Naive B cell (primary cell): Measurements from ENCODE around the gene CIAO2B. TPM values are rescaled to one million over a fixed set of nuclear protein-coding genes. Genes with fewer than 3 reads are reported as not detected.
"Not testable (repeated sequence)": the region's sequence is repeated elsewhere in the genome, so short reads cannot be mapped to it uniquely, and the experiment has no call there.

Experiments
- ATAC-seq, 2 donors: fragments of 150-1000 bp; cut with Tn5 transposase; 2 replicates each; pipeline ENCODE4 v1.10.0; 2021; ENCODE audit warnings: low read depth in 2 of 2, mild to moderate bottlenecking in 2 of 2, moderate library complexity in 2 of 2
- DNase-seq: peaks from one replicate; pipeline ENCODE4 v3.0.0; 2022
- H3K27ac Mint-ChIP-seq, 6 donors: one replicate each; pipeline ENCODE4 v1.8.0; 2020 to 2022; ENCODE audit warnings: mild to moderate bottlenecking in 6 of 6, mixed read lengths in 6 of 6, moderate library complexity in 5 of 6, inconsistent platforms in 2 of 6
- H3K27me3 Mint-ChIP-seq, 3 donors: one replicate each; pipeline ENCODE4 v1.8.0; 2021 to 2022; ENCODE audit warnings: mixed read lengths in 3 of 3, mild to moderate bottlenecking in 1 of 3
- H3K36me3 Mint-ChIP-seq, 2 donors: one replicate each; pipeline ENCODE4 v1.8.0; 2020 to 2022; ENCODE audit warnings: mixed read lengths in 2 of 2, inconsistent platforms in 1 of 2, mild to moderate bottlenecking in 1 of 2
- H3K4me1 Mint-ChIP-seq, 3 donors: one replicate each; pipeline ENCODE4 v1.8.0; 2020 to 2022; ENCODE audit warnings: mixed read lengths in 3 of 3, inconsistent platforms in 1 of 3, mild to moderate bottlenecking in 1 of 3, moderate library complexity in 1 of 3
- H3K4me3 Mint-ChIP-seq, 8 donors: one replicate each; pipeline ENCODE4 v1.8.0; 2020 to 2022; ENCODE audit warnings: mild to moderate bottlenecking in 8 of 8, mixed read lengths in 8 of 8, moderate library complexity in 8 of 8, inconsistent platforms in 2 of 8
- H3K9me3 Mint-ChIP-seq, 7 donors: one replicate each; pipeline ENCODE4 v1.8.0; 2020 to 2022; ENCODE audit warnings: mixed read lengths in 7 of 7, mild to moderate bottlenecking in 5 of 7, inconsistent platforms in 2 of 7, moderate library complexity in 1 of 7
- polyA plus RNA-seq, 6 donors: library from polyadenylated mRNA; unstranded; fragments of 300-500 nt; fragmentation: Illumina TruSeq; gene quantifications; one replicate each; pipeline ENCODE4 v1.2.3, GENCODE V29; 2021; ENCODE audit warnings: low read depth in 6 of 6

The CIAO2B gene
- polyA plus RNA-seq, 6 donors from 2014 or later: 69.0 to 114 (median 100) TPM

DNA sequence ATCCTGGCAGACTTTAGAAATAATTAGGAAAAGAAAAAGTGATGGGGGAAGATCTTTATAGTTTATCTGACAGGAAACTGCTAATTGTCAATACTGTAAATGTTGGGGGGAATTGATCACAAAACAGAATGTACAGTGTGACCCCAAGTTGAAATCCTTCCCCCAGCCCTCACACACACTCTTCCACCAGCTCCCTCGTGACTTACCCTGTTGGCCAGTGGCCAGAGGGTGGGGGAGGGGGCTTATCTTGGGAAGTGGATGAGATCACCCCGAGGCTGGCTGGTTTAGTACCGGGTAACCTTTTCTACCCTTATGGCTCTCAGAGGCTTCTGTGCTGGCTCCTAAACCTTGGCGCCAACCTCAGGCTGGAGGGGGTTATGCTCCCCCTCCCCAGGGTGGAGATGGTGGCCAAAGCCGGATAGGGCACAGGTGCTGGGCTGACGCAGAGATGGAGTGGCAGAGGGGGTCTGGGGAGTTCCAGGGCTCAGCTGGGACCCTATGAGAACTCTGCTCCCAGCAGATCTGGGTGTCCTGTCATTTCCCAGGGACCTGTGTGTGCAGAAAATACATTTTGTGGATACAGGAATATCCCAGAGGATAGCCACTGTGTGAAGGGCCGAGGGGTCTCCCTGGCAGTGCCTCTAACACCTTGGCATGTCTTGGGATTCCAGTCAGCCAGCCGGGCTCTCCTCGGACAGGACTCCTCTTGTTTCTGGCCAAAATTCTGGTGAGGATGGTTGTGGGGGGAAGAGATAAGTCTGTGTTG lies 34.1 kb downstream of the CIAO2B start:
- no peaks in the 10 kb centered on the region for H3K36me3 Mint-ChIP-seq
- ATAC-seq (no peak), DNase-seq (no peak)
- H3K27ac Mint-ChIP-seq: no peak overlapping the region
- H3K4me3 Mint-ChIP-seq: no peak overlapping the region
- H3K9me3 Mint-ChIP-seq: no peaks in the 10 kb centered on the region
- H3K27me3 Mint-ChIP-seq: peaks cover 0 to 5% (median 5%) of the 10 kb centered on the region in 3 donors
- peaks cover 0 to 3% (median 0%) of the 10 kb centered on the region in 3 donors for H3K4me1 Mint-ChIP-seq

DNA sequence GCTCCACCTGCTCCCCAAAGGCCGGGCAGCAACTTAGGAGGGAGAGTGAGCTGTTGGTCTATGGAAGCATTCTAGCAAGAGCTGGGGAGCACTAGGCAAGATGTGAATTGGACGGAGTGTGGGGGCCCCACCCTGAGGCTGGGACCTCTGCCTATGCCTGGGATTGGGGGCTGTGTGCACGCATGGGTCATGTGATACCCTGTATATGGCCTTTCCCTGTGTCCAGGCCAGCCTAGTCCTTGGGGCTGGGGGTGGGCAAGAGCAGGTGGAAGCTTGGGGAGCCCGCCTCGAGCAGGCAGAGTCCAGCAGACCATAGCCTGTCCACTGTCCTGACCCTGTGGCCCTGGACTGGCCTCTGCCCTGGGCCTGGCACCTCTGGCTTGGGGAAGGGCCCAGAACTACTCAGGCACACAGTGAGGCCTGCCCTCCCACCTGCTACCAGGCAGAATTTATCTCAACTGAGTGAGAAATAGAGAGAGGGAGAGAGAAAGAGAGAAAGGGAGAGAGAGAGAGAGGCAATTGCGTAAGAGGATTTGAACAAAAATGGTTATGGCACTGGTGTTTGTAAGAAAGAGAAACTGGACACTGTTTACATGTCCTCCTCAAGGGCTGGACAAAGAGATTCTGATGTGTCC lies 34.8 kb downstream of the CIAO2B start:
- Mint-ChIP-seq H3K27me3 (peaks cover 0 to 5% (median 5%) of the 10 kb centered on the region in 3 donors), H3K9me3 (no peaks in the 10 kb centered on the region), H3K4me3 (no peak overlapping the region), H3K4me1 (peaks cover 0 to 9% (median 0%) of the 10 kb centered on the region in 3 donors), H3K36me3 (no peaks in the 10 kb centered on the region), H3K27ac (peak overlapping the region in 1 of 6 donors; percentile 65)
- DNase-seq (no peak), ATAC-seq (no peak)

DNA sequence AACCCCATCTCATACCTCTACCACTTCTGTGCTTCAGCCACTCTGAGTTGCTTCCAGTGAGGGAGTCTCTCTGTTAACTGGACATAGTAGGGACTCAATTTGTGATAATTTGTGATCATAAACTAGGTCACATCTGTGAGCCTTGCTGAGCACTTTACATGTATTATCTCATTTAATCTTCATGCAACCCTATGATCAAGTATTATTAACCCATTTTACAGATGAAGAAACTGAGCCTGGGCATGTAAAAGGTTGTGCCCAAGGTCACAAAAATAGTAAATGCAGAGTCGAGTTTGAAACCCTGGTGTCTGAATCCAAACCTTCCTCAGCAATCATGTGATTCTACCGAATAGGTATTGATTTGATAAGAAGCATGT lies 35.3 kb downstream of the CIAO2B start:
- ATAC-seq: no peak
- no peaks in the 10 kb centered on the region for H3K9me3 Mint-ChIP-seq

GRCh38 chr16:66898207-66898606 lies 36.0 kb downstream of the CIAO2B start:
- DNase-seq: no peak
- Mint-ChIP-seq H3K36me3 (no peaks in the 10 kb centered on the region), H3K4me3 (peak overlapping the region in 1 of 8 donors; percentile 21), H3K27ac (peak overlapping the region in 1 of 6 donors; percentile 8), H3K4me1 (peaks cover 0 to 11% (median 0%) of the 10 kb centered on the region in 3 donors), H3K9me3 (no peaks in the 10 kb centered on the region), H3K27me3 (peaks cover 0 to 5% (median 5%) of the 10 kb centered on the region in 3 donors)
- no peak for ATAC-seq

More for the DNA sequence above, 35.3 kb downstream of the CIAO2B start:
- H3K4me1 Mint-ChIP-seq: peaks cover 0 to 11% (median 0%) of the 10 kb centered on the region in 3 donors
- H3K36me3 Mint-ChIP-seq: no peaks in the 10 kb centered on the region
- DNase-seq: no peak
- peaks cover 0 to 5% (median 5%) of the 10 kb centered on the region in 3 donors for H3K27me3 Mint-ChIP-seq
- no peak overlapping the region for H3K4me3 Mint-ChIP-seq
- H3K27ac Mint-ChIP-seq: peak overlapping the region in 1 of 6 donors; percentile 65

- peak overlapping the region in 1 of 6 donors; percentile 56 for H3K27ac Mint-ChIP-seq
- not testable (repeated sequence) for ATAC-seq
Observed at GRCh38 chr16:66896682-66897081, 37.5 kb downstream of the CIAO2B start.

GRCh38 chr16:66895999-66896398 lies 38.2 kb downstream of the CIAO2B start:
- Mint-ChIP-seq H3K36me3 (no peaks in the 10 kb centered on the region), H3K27me3 (peaks cover 0 to 5% (median 4%) of the 10 kb centered on the region in 3 donors), H3K27ac (peak overlapping the region in 1 of 6 donors; percentile 78), H3K9me3 (no peaks in the 10 kb centered on the region), H3K4me3 (no peak overlapping the region), H3K4me1 (peaks cover 0 to 11% (median 0%) of the 10 kb centered on the region in 3 donors)
- no peak for DNase-seq
- no peak for ATAC-seq

More at GRCh38 chr16:66896682-66897081, 37.5 kb downstream of the CIAO2B start:
- peaks cover 0 to 11% (median 0%) of the 10 kb centered on the region in 3 donors for H3K4me1 Mint-ChIP-seq
- not testable (repeated sequence) for H3K36me3 Mint-ChIP-seq, H3K27me3 Mint-ChIP-seq, H3K9me3 Mint-ChIP-seq, DNase-seq, H3K4me3 Mint-ChIP-seq

GRCh38 chr16:66895689-66895979 lies 38.6 kb downstream of the CIAO2B start:
- no peaks in the 10 kb centered on the region for H3K36me3 Mint-ChIP-seq
- peaks cover 0 to 11% (median 0%) of the 10 kb centered on the region in 3 donors for H3K4me1 Mint-ChIP-seq
- DNase-seq: no peak
- no peak overlapping the region for H3K4me3 Mint-ChIP-seq
- peaks cover 0 to 5% (median under 1%) of the 10 kb centered on the region in 3 donors for H3K27me3 Mint-ChIP-seq
- H3K9me3 Mint-ChIP-seq: no peaks in the 10 kb centered on the region
- ATAC-seq: no peak
- peak overlapping the region in 3 of 6 donors; percentile 47 to 78 (median 73) for H3K27ac Mint-ChIP-seq

GRCh38 chr16:66894948-66895688 lies 39.1 kb downstream of the CIAO2B start:
- H3K27ac Mint-ChIP-seq: peak overlapping the region in 3 of 6 donors; percentile 42 to 73 (median 52)

GRCh38 chr16:66894055-66894454 lies 40.1 kb downstream of the CIAO2B start:
- Mint-ChIP-seq H3K27ac (no peak overlapping the region), H3K9me3 (no peaks in the 10 kb centered on the region), H3K36me3 (no peaks in the 10 kb centered on the region), H3K27me3 (peaks cover 0 to 4% (median 0%) of the 10 kb centered on the region in 3 donors), H3K4me1 (peaks cover 0 to 11% (median 0%) of the 10 kb centered on the region in 3 donors), H3K4me3 (peak overlapping the region in 1 of 8 donors; percentile 67)
- no peak for DNase-seq
- no peak for ATAC-seq

More at GRCh38 chr16:66894948-66895688, 39.1 kb downstream of the CIAO2B start:
- Mint-ChIP-seq H3K36me3 (no peaks in the 10 kb centered on the region), H3K4me3 (no peak overlapping the region), H3K9me3 (no peaks in the 10 kb centered on the region), H3K27me3 (peaks cover 0 to 5% (median 0%) of the 10 kb centered on the region in 3 donors), H3K4me1 (peaks cover 0 to 11% (median 0%) of the 10 kb centered on the region in 3 donors)
- DNase-seq (peak; percentile 15), ATAC-seq (peak; percentile 61 to 83)

- no peak overlapping the region for H3K27ac Mint-ChIP-seq
- H3K4me1 Mint-ChIP-seq: peaks cover 0 to 15% (median 0%) of the 10 kb centered on the region in 3 donors
- H3K4me3 Mint-ChIP-seq: no peak overlapping the region
Observed at GRCh38 chr16:66891797-66892196, 42.4 kb downstream of the CIAO2B start.

GRCh38 chr16:66891360-66891759 lies 42.8 kb downstream of the CIAO2B start:
- Mint-ChIP-seq H3K27ac (no peak overlapping the region), H3K9me3 (no peaks in the 10 kb centered on the region), H3K4me3 (no peak overlapping the region), H3K36me3 (no peaks in the 10 kb centered on the region), H3K4me1 (peaks cover 0 to 15% (median 0%) of the 10 kb centered on the region in 3 donors), H3K27me3 (no peaks in the 10 kb centered on the region)
- no peak for ATAC-seq
- no peak for DNase-seq

More at GRCh38 chr16:66891797-66892196, 42.4 kb downstream of the CIAO2B start:
- no peaks in the 10 kb centered on the region for H3K27me3 Mint-ChIP-seq
- H3K36me3 Mint-ChIP-seq: no peaks in the 10 kb centered on the region
- DNase-seq (no peak), ATAC-seq (no peak)
- no peaks in the 10 kb centered on the region for H3K9me3 Mint-ChIP-seq

GRCh38 chr16:66890799-66891198 lies 43.4 kb downstream of the CIAO2B start:
- Mint-ChIP-seq H3K27me3 (no peaks in the 10 kb centered on the region), H3K4me1 (peaks cover 0 to 12% (median 0%) of the 10 kb centered on the region in 3 donors), H3K9me3 (no peaks in the 10 kb centered on the region), H3K4me3 (no peak overlapping the region), H3K36me3 (peaks cover 0 to 2% of the 10 kb centered on the region in 2 donors), H3K27ac (no peak overlapping the region)
- ATAC-seq (no peak), DNase-seq (no peak)

DNA sequence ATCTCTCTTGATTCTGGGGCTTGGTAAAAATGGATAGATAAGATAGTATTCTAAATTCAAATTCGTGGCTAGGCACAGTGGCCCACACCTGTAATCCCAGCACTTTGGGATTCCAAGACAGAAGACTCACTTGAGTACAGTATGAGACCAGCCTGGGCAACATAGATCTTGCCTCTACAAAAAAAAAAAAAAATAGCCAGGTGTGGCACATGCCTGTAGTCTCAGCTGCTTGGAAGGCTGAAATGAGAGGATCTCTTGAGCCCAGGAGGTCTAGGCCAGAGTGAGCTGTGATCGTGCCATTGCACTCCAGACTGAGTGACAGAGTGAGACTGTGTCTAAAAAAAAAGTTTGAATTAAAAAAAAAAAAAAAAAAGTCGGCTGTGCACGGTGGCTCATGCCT lies 44.6 kb downstream of the CIAO2B start:
- H3K36me3 Mint-ChIP-seq: peaks cover 0 to 7% of the 10 kb centered on the region in 2 donors
- no peaks in the 10 kb centered on the region for H3K9me3 Mint-ChIP-seq
- no peak for DNase-seq
- peaks cover 0 to 8% (median 5%) of the 10 kb centered on the region in 3 donors for H3K4me1 Mint-ChIP-seq
- H3K4me3 Mint-ChIP-seq: no peak overlapping the region
- no peak overlapping the region for H3K27ac Mint-ChIP-seq
- H3K27me3 Mint-ChIP-seq: no peaks in the 10 kb centered on the region
- ATAC-seq: no peak
